CD4-positive, CD25-positive, alpha-beta regulatory T cell (primary cell): ENCODE data around the gene CPOX. TPM values are rescaled to one million over a fixed set of nuclear protein-coding genes. Genes with fewer than 3 reads are reported as not detected.

ENCODE experiments used
- ATAC-seq, 2 donors: fragments of 150-1000 bp; cut with Tn5 transposase; one replicate each; pipeline ENCODE4 v1.10.0; 2021; ENCODE audit warnings: low read depth in 2 of 2, moderate number of reproducible peaks in 2 of 2, moderate library complexity in 1 of 2
- DNase-seq, 3 donors: peaks; one replicate each; pipeline versions ENCODE4 v3.0.0 to v3.0.0-alpha.2; 2012 to 2022; ENCODE audit warnings: mixed read lengths in 1 of 3
- H3K27ac ChIP-seq: one replicate; pipeline ENCODE4 v1.7.0; 2013; ENCODE audit warnings: mild to moderate bottlenecking, low read length; ENCODE audit not compliant: insufficient read depth, poor library complexity, severe bottlenecking
- H3K27me3 ChIP-seq: one replicate; pipeline ENCODE4 v1.7.0; 2013; ENCODE audit warnings: low read length; ENCODE audit not compliant: control insufficient read depth, insufficient read depth
- H3K36me3 ChIP-seq: one replicate; pipeline ENCODE4 v1.7.0; 2013; ENCODE audit warnings: mild to moderate bottlenecking, low read length, moderate library complexity; ENCODE audit not compliant: control insufficient read depth, insufficient read depth
- H3K4me1 ChIP-seq: 2 replicates; pipeline ENCODE4 v1.7.0; 2013; ENCODE audit warnings: mild to moderate bottlenecking, low read length; ENCODE audit not compliant: insufficient read depth, control insufficient read depth, poor library complexity, severe bottlenecking
- H3K4me3 ChIP-seq: one replicate; pipeline ENCODE4 v1.7.0; 2013; ENCODE audit warnings: low read depth, mild to moderate bottlenecking, low read length, moderate library complexity
- H3K9me3 ChIP-seq, 2 experiments: 1 replicate in 1 of 2; 2 replicates in 1 of 2; pipeline ENCODE4 v1.7.0; 2013; ENCODE audit warnings: low read length in 2 of 2, mild to moderate bottlenecking in 1 of 2, moderate library complexity in 1 of 2; ENCODE audit not compliant: control insufficient read depth in 2 of 2
- H3K27ac Mint-ChIP-seq, 3 donors: one replicate each; pipeline ENCODE4 v1.8.0; 2020 to 2022; ENCODE audit warnings: mild to moderate bottlenecking in 3 of 3, mixed read lengths in 3 of 3, moderate library complexity in 2 of 3
- H3K27me3 Mint-ChIP-seq: one replicate; pipeline ENCODE4 v1.8.0; 2022; ENCODE audit warnings: mild to moderate bottlenecking, mixed read lengths
- H3K36me3 Mint-ChIP-seq: one replicate; pipeline ENCODE4 v1.8.0; 2020; ENCODE audit warnings: mixed read lengths
- H3K4me1 Mint-ChIP-seq, 4 donors: one replicate each; pipeline ENCODE4 v1.8.0; 2020 to 2022; ENCODE audit warnings: mixed read lengths in 4 of 4, mild to moderate bottlenecking in 1 of 4
- H3K4me3 Mint-ChIP-seq, 4 donors: one replicate each; pipeline ENCODE4 v1.8.0; 2020 to 2022; ENCODE audit warnings: mild to moderate bottlenecking in 4 of 4, mixed read lengths in 4 of 4, moderate library complexity in 3 of 4
- H3K9me3 Mint-ChIP-seq, 7 donors: one replicate each; pipeline ENCODE4 v1.8.0; 2020 to 2022; ENCODE audit warnings: mixed read lengths in 7 of 7, mild to moderate bottlenecking in 3 of 7, moderate library complexity in 2 of 7
- polyA plus RNA-seq, 4 donors: library from polyadenylated mRNA; unstranded; fragments of 300-500 nt; fragmentation: Illumina TruSeq; gene quantifications; one replicate each; pipeline ENCODE4 v1.2.3, GENCODE V29; 2021
- total RNA-seq: library from RNA; stranded (reverse); gene quantifications from one replicate; pipeline ENCODE4 v1.2.3, GENCODE V29; 2022

The CPOX gene
- total and polyA plus RNA-seq, 5 donors from 2014 or later = 7.1 to 22.8 (median 7.2) TPM

DNA sequence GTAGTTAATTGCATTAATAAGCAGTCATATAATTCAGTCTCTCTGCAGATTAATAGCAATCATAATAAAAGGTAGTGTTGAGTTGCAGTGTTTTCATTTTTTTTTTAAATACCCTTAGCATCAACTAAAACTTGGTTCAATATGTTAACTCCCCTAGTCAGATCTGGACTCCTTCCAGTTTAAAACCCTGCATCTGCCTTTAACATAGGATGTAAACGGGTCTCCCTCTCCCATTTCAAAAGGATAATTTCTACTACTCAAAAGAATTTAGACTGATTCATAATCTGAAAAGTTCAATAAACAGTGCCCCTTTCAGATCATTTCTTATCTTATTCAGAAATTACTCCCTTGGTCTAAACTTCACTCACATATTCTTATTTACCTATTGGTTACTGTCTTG is 11.4 kb downstream of the CPOX start:
- Histone ChIP-seq H3K27me3 (no peaks in the 10 kb centered on the region), H3K36me3 (peaks cover 66% of the 10 kb centered on the region), H3K9me3 (no peaks in the 10 kb centered on the region), H3K27ac (peak overlapping the region; percentile 30), H3K4me1 (no peaks in the 10 kb centered on the region), H3K4me3 (no peak overlapping the region)
- H3K27ac Mint-ChIP-seq = peak overlapping the region in 1 of 3 donors; percentile 78
- no peaks in the 10 kb centered on the region for H3K9me3 Mint-ChIP-seq
- no peak for DNase-seq
- no peaks in the 10 kb centered on the region for H3K27me3 Mint-ChIP-seq
- peaks cover 54% of the 10 kb centered on the region for H3K36me3 Mint-ChIP-seq
- no peak for ATAC-seq
- peak overlapping the region in 1 of 4 donors; percentile 63 for H3K4me3 Mint-ChIP-seq
- peaks cover 10 to 34% (median 14%) of the 10 kb centered on the region in 4 donors for H3K4me1 Mint-ChIP-seq

GRCh38 chr3:98581474-98581873 is 11.9 kb downstream of the CPOX start:
- Histone ChIP-seq H3K27me3 (no peaks in the 10 kb centered on the region), H3K9me3 (no peaks in the 10 kb centered on the region), H3K36me3 (peaks cover 65% of the 10 kb centered on the region), H3K4me3 (no peak overlapping the region), H3K4me1 (no peaks in the 10 kb centered on the region), H3K27ac (no peak overlapping the region)
- no peaks in the 10 kb centered on the region for H3K9me3 Mint-ChIP-seq
- peaks cover 9 to 32% (median 17%) of the 10 kb centered on the region in 4 donors for H3K4me1 Mint-ChIP-seq
- no peak for DNase-seq
- no peaks in the 10 kb centered on the region for H3K27me3 Mint-ChIP-seq
- no peak overlapping the region for H3K4me3 Mint-ChIP-seq
- H3K36me3 Mint-ChIP-seq = peaks cover 58% of the 10 kb centered on the region
- peak overlapping the region in 2 of 3 donors; percentile 70 to 78 for H3K27ac Mint-ChIP-seq
- no peak for ATAC-seq

GRCh38 chr3:98580401-98581386 is 12.7 kb downstream of the CPOX start:
- Histone ChIP-seq H3K9me3 (no peaks in the 10 kb centered on the region), H3K4me3 (no peak overlapping the region), H3K36me3 (peaks cover 60% of the 10 kb centered on the region), H3K4me1 (no peaks in the 10 kb centered on the region), H3K27me3 (no peaks in the 10 kb centered on the region), H3K27ac (no peak overlapping the region)
- Mint-ChIP-seq H3K4me3 (no peak overlapping the region), H3K9me3 (no peaks in the 10 kb centered on the region), H3K27ac (peak overlapping the region in 2 of 3 donors; percentile 38 to 70), H3K4me1 (peaks cover 4 to 32% (median 17%) of the 10 kb centered on the region in 4 donors), H3K36me3 (peaks cover 54% of the 10 kb centered on the region), H3K27me3 (no peaks in the 10 kb centered on the region)
- no peak for DNase-seq
- ATAC-seq = no peak

DNA sequence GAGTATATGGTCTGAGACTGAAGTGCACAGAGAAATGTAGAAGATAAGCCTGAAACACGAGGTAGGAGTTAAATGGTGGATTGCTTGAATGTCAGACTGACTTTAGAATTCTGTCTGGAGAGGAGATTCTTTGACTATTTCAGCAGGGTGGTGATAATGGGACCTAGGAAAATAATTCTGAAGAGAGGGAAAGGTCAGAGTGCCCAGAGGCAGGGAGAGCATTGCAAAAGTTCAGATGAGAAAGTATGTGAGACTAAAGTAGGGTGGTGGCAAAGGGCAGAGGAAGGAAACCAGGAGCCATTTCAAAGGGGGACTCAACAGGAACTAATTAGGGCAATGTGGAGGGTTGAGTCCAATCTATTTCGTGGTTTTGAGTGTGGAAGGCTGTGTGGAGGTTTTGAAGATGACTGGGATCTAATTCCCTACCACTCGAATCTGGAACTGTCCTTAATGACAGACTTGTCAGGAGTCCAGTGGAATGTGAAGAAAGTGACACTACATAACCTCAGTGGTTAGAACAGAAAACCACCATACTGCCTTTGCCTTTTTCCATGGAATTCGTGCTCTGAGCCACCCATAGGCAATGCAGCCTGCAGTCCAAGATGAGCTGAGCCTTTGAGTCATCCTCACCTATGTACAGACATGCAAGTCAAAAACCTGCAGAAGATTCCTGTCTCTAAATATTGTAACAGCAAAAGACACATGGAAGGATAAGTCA is 16.1 kb downstream of the CPOX start:
- Mint-ChIP-seq H3K4me1 (peaks cover 17 to 32% (median 24%) of the 10 kb centered on the region in 4 donors), H3K27me3 (no peaks in the 10 kb centered on the region), H3K9me3 (peaks cover 0 to 1% (median 0%) of the 10 kb centered on the region in 7 donors), H3K27ac (peak overlapping the region; percentile 2 to 48 (median 17)), H3K4me3 (no peak overlapping the region), H3K36me3 (peaks cover 40% of the 10 kb centered on the region)
- no peaks in the 10 kb centered on the region for H3K9me3 ChIP-seq
- no peak overlapping the region for H3K27ac ChIP-seq
- H3K36me3 ChIP-seq = peaks cover 45% of the 10 kb centered on the region
- peaks cover 10% of the 10 kb centered on the region for H3K4me1 ChIP-seq
- no peak overlapping the region for H3K4me3 ChIP-seq
- no peaks in the 10 kb centered on the region for H3K27me3 ChIP-seq
- DNase-seq (no peak), ATAC-seq (no peak)

DNA sequence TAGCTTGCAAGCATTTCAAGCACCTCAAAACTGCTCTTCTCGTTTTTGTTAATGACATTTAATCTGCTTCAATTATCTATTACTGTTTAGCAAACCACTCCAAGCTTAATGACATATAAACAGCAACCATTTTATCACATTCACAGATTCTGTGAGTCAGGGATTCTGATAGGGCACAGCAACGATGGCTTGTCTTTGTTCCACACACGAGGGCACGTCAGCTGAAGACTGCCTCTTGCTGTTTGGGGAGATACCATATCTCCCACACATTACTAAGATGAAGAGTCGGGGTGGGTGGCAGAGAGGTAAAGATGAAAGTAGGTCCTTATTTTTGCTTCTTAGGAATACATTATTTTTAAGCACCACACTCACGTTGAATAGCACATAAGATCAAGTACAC is 19.3 kb downstream of the CPOX start:
- no peaks in the 10 kb centered on the region for H3K27me3 Mint-ChIP-seq
- peaks cover 16 to 31% (median 25%) of the 10 kb centered on the region in 4 donors for H3K4me1 Mint-ChIP-seq
- ATAC-seq (no peak), DNase-seq (no peak)
- peak overlapping the region in 1 of 4 donors; percentile 29 for H3K4me3 Mint-ChIP-seq
- H3K4me3 ChIP-seq = peak overlapping the region; percentile 47
- H3K9me3 ChIP-seq = no peaks in the 10 kb centered on the region
- H3K36me3 ChIP-seq = peaks cover 22% of the 10 kb centered on the region
- no peak overlapping the region for H3K27ac ChIP-seq
- H3K27ac Mint-ChIP-seq = peak overlapping the region in 2 of 3 donors; percentile 43 to 62
- peaks cover 23% of the 10 kb centered on the region for H3K36me3 Mint-ChIP-seq
- H3K9me3 Mint-ChIP-seq = peaks cover 0 to 2% (median 0%) of the 10 kb centered on the region in 7 donors
- no peaks in the 10 kb centered on the region for H3K27me3 ChIP-seq
- H3K4me1 ChIP-seq = peaks cover 10% of the 10 kb centered on the region

DNA sequence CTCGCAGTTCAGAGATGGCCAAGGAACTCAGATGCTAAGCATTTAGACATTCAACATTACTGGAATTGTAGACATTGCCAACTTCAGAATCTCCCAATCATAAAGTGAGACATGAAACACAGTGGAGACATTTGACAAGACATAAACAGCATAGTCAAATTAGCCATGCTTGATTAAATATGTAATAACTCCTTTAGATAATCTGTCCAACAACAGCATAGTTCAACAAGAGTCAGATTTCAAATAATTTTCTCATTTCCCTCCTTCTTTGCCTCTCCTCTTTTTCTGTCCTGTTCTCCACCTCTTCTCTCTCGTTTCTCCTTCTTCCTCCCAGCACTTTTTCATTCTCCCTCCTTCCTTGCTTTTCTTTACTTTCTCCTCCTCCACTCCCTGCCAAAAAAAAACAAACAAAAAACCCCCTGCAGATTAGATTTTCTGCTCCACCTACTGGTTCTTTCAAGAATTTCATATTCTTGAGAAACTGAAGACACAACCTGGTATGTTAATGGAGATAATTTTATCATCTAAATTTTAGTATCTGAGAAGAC is 20.2 kb downstream of the CPOX start:
- DNase-seq = peak in 2 of 3 donors; percentile 49 to 68

GRCh38 chr3:98568402-98568801 is 25.0 kb downstream of the CPOX start:
- Mint-ChIP-seq H3K27ac (peak overlapping the region; percentile 80 to 99 (median 95)), H3K27me3 (peaks cover 4% of the 10 kb centered on the region), H3K4me1 (peaks cover 43 to 70% (median 60%) of the 10 kb centered on the region in 4 donors), H3K4me3 (peak overlapping the region; percentile 13 to 91 (median 56)), H3K36me3 (no peaks in the 10 kb centered on the region), H3K9me3 (peaks cover 0 to 3% (median 2%) of the 10 kb centered on the region in 7 donors)
- Histone ChIP-seq H3K9me3 (no peaks in the 10 kb centered on the region), H3K36me3 (no peaks in the 10 kb centered on the region), H3K27ac (peak overlapping the region; percentile 94), H3K27me3 (no peaks in the 10 kb centered on the region), H3K4me1 (peaks cover 63% of the 10 kb centered on the region), H3K4me3 (peak overlapping the region; percentile 80)
- ATAC-seq = peak; percentile 36 to 51
- peak in 2 of 3 donors; percentile 26 to 67 for DNase-seq

More for the DNA sequence above, 20.2 kb downstream of the CPOX start:
- peaks cover 0 to 3% (median 2%) of the 10 kb centered on the region in 7 donors for H3K9me3 Mint-ChIP-seq
- Histone ChIP-seq H3K36me3 (peaks cover 13% of the 10 kb centered on the region), H3K27me3 (no peaks in the 10 kb centered on the region), H3K27ac (no peak overlapping the region), H3K4me1 (peaks cover 15% of the 10 kb centered on the region), H3K9me3 (no peaks in the 10 kb centered on the region), H3K4me3 (peak overlapping the region; percentile 47)
- H3K4me3 Mint-ChIP-seq = peak overlapping the region; percentile 5 to 54 (median 34)
- H3K36me3 Mint-ChIP-seq = peaks cover 19% of the 10 kb centered on the region
- H3K4me1 Mint-ChIP-seq = peaks cover 21 to 38% (median 33%) of the 10 kb centered on the region in 4 donors
- no peak for ATAC-seq
- H3K27ac Mint-ChIP-seq = peak overlapping the region; percentile 59 to 92 (median 88)
- H3K27me3 Mint-ChIP-seq = no peaks in the 10 kb centered on the region
